ENCODE results near the gene SLC39A11. TPM values are rescaled to one million over a fixed set of nuclear protein-coding genes. Genes with fewer than 3 reads are reported as not detected.

The SLC39A11 gene
- total RNA-seq, 1 experiment from 2014 or later: 46.4 TPM

DNA sequence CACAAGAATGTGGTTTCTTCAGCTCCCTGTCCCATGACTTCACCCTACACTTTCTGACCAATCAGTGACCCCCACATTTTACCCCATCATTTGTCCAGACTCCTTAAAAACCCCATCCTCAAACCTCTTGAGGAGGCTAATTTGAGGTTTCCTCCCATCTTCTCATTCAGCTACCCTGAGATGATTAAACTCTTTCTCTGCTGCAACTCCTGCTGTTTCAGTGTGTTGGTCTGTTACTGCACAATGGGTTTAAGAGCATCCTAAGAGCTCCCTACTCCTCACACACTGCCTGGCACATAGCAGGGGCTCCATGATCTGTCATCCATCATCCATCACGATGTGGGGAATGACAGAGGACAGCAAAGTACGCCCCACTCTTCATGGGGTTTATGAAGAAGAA is 212.6 kb downstream of the SLC39A11 start:
- H3K27ac ChIP-seq (ENCODE audit: low read depth, low read length): no peak overlapping the region
- H3K9me3 ChIP-seq (ENCODE audit: control insufficient read depth in 1 of 2, insufficient read depth in 1 of 2, low read depth in 1 of 2, low read length in 2 of 2): peaks cover 8 to 33% of the 10 kb centered on the region in 2 experiments; a peak in 3 of 4 replicates
- ChIA-PET POLR2A (no interaction called here), RAD21 (ENCODE audit: low non-redundant PET in 1 of 2, low total read pairs in 2 of 2, uncharacterized antibody in 2 of 2, unreplicated experiment in 2 of 2) (no interaction called here), CTCF (no interaction called here)
- H3K4me2 ChIP-seq (ENCODE audit: low read length): no peak overlapping the region
- H3K27me3 ChIP-seq (ENCODE audit: insufficient read depth, low read length): no peaks in the 10 kb centered on the region
- H3K36me3 ChIP-seq (ENCODE audit: control insufficient read depth in 1 of 2, insufficient read depth in 2 of 2, low read length in 2 of 2): 0 out of 4 replicates have a peak, but pooled peaks cover 0 to 6% of the 10 kb centered on the region in 2 experiments
- H4K20me1 ChIP-seq (ENCODE audit: insufficient read depth): no peaks in the 10 kb centered on the region
- no peaks in the 10 kb centered on the region for H3K79me2 ChIP-seq (ENCODE audit: insufficient read depth, low read length)
- no peak overlapping the region for H3K9ac ChIP-seq (ENCODE audit: low read length)
- TF ChIP-seq CBX3 (IDR thresholded peaks at IDR 0.05; ENCODE audit: low read depth) (peak; percentile 96), ATF3 (IDR thresholded peaks at IDR 0.05) (no peak)
- no peak overlapping the region for H3K4me3 ChIP-seq (replicated peaks in 1 of 2; ENCODE audit: low read depth in 1 of 2, low read length in 2 of 2)
- BruUV-seq (replicated peaks): no TSS peak
- intact Hi-C loops (cut with micrococcal nuclease): no loop called here
- ATAC-seq (no peak), DNase-seq (ENCODE audit: low read depth, low spot score) (no peak)
- no peak overlapping the region for H2AFZ ChIP-seq (ENCODE audit: low read depth, low read length, poor library complexity, severe bottlenecking)
- H3K4me1 ChIP-seq (ENCODE audit: control insufficient read depth in 1 of 2, insufficient read depth in 2 of 2, low read length in 2 of 2): no peaks in the 10 kb centered on the region
- H3K9me2 ChIP-seq (ENCODE audit: insufficient read depth): no peaks in the 10 kb centered on the region

DNA sequence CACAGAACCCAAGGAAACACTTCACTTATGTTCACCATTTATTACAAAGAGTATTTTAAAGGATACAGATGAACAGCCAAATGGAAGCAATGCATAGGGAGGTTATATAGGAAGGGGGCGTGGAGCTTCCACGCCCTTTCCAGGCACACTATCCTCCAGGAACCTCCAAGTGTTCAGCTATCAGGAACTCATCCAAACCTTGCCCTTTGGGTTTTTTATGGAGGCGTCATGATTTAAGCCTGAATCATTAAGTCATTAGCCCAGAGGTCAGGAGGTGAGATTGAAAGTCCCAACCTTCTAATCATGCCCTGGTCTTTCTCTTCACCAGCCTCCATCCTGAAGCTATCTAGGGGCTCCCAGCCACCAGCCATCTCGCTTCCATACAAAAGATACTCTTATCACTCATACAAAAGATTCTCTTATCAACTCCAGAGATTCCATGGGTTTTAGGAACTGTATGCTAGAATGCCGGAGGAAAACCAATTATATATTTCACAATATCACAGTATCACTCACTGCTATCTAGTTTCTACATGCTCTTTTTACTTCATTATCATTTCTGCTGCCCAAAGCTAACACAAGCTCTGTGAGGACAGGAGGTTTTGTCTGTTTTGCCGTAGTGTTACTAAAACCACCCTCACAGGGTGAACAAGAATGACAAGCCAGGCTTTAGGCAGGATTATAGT is 213.4 kb downstream of the SLC39A11 start:
- Histone ChIP-seq H3K4me1 (ENCODE audit: control insufficient read depth in 1 of 2, insufficient read depth in 2 of 2, low read length in 2 of 2) (no peaks in the 10 kb centered on the region), H3K4me3 (replicated peaks in 1 of 2; ENCODE audit: low read depth in 1 of 2, low read length in 2 of 2) (no peak overlapping the region), H3K4me2 (ENCODE audit: low read length) (no peak overlapping the region), H3K9ac (ENCODE audit: low read length) (no peak overlapping the region), H3K9me3 (ENCODE audit: control insufficient read depth in 1 of 2, insufficient read depth in 1 of 2, low read depth in 1 of 2, low read length in 2 of 2) (peaks cover 8 to 33% of the 10 kb centered on the region in 2 experiments; a peak in 3 of 4 replicates), H2AFZ (ENCODE audit: low read depth, low read length, poor library complexity, severe bottlenecking) (no peak overlapping the region), H3K79me2 (ENCODE audit: insufficient read depth, low read length) (no peaks in the 10 kb centered on the region), H3K9me2 (ENCODE audit: insufficient read depth) (no peaks in the 10 kb centered on the region), H3K36me3 (ENCODE audit: control insufficient read depth in 1 of 2, insufficient read depth in 2 of 2, low read length in 2 of 2) (0 out of 4 replicates have a peak, but pooled peaks cover 0 to 6% of the 10 kb centered on the region in 2 experiments), H3K27me3 (ENCODE audit: insufficient read depth, low read length) (no peaks in the 10 kb centered on the region), H4K20me1 (ENCODE audit: insufficient read depth) (no peaks in the 10 kb centered on the region), H3K27ac (ENCODE audit: low read depth, low read length) (no peak overlapping the region)
- no TSS peak for BruUV-seq (replicated peaks)
- ChIA-PET POLR2A (no interaction called here), RAD21 (ENCODE audit: low non-redundant PET in 1 of 2, low total read pairs in 2 of 2, uncharacterized antibody in 2 of 2, unreplicated experiment in 2 of 2) (no interaction called here), CTCF (no interaction called here)
- ATAC-seq (no peak), DNase-seq (ENCODE audit: low read depth, low spot score) (no peak)
- TF ChIP-seq FOSL1 (IDR thresholded peaks at IDR 0.05; ENCODE audit: low read depth): no peak
- TF ChIP-seq, protein P1, sequence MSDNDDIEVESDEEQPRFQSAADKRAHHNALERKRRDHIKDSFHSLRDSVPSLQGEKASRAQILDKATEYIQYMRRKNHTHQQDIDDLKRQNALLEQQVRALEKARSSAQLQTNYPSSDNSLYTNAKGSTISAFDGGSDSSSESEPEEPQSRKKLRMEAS (IDR thresholded peaks at IDR 0.05): no peak
- TF ChIP-seq POLR2AphosphoS5 (IDR thresholded peaks at IDR 0.05; ENCODE audit: low read depth, low read length): no peak
- no peak for TF ChIP-seq JUND (IDR thresholded peaks at IDR 0.05)
- no peak for TF ChIP-seq ZNF274 (IDR thresholded peaks at IDR 0.05; ENCODE audit: low read depth, low read length)
- TF ChIP-seq EZH2phosphoT487 (IDR thresholded peaks at IDR 0.05; ENCODE audit: borderline replicate concordance): no peak
- no peak for TF ChIP-seq SIN3A (IDR thresholded peaks at IDR 0.05; ENCODE audit: low read depth)
- no peak for TF ChIP-seq SP1 (IDR thresholded peaks at IDR 0.05; ENCODE audit: low read depth)
- TF ChIP-seq ZFX (IDR thresholded peaks at IDR 0.05): no peak
- TF ChIP-seq CTCF (IDR thresholded peaks at IDR 0.05 in 2 of 3, conservative IDR thresholded peaks at IDR 0.05 in 1 of 3; ENCODE audit: borderline replicate concordance in 1 of 3, insufficient read depth in 1 of 3, low read depth in 2 of 3, low read length in 2 of 3): no peak
- TF ChIP-seq EGR1 (IDR thresholded peaks at IDR 0.05; ENCODE audit: low read depth): no peak
- intact Hi-C loops (cut with micrococcal nuclease): no loop called here
